SK-N-DZ (cell line): Measurements from ENCODE around the gene SERPINB6. TPM values are rescaled to one million over a fixed set of nuclear protein-coding genes. Genes with fewer than 3 reads are reported as not detected.
"Not testable (repeated sequence)": the region's sequence is repeated elsewhere in the genome, so short reads cannot be mapped to it uniquely, and the experiment has no call there.

Experiments
- DNase-seq: peaks from one replicate; pipeline ENCODE4 v3.0.0-alpha.2; 2015; ENCODE audit warnings: low spot score
- polyA plus RNA-seq, 2 experiments: library from polyadenylated mRNA; depleted of rRNA; stranded (reverse); fragments of >200 nt; gene quantifications; 2 replicates each; pipeline ENCODE4 v1.2.3, GENCODE V29; 2014

Gene SERPINB6
- 24.6 and 26.2 TPM in 2 replicates for polyA plus RNA-seq (2014; cell fraction: cytosol; rRNA removed)
- polyA plus RNA-seq (2014; cell fraction: nucleus; rRNA removed), result 22.0 and 25.7 TPM in 2 replicates

- DNase-seq, result peak; percentile 37
Observed at GRCh38 chr6:2971420-2972218, at the start of gene SERPINB6. TSS of gene SERPINB6 (minus strand) at chr6:2971567. CDS start at chr6:2959332, 12,235 bp downstream.

GRCh38 chr6:3019749-3020320, 48.5 kb upstream of the SERPINB6 start:
- no peak for DNase-seq

GRCh38 chr6:3019065-3019464, 47.7 kb upstream of the SERPINB6 start:
- DNase-seq, result no peak

GRCh38 chr6:3017304-3017703, 45.9 kb upstream of the SERPINB6 start:
- no peak for DNase-seq

- no peak for DNase-seq
Observed at GRCh38 chr6:3016473-3017280, 45.3 kb upstream of the SERPINB6 start.

- DNase-seq, result no peak
Observed at GRCh38 chr6:3015144-3015543, 43.8 kb upstream of the SERPINB6 start.

- no peak for DNase-seq
Observed at GRCh38 chr6:3014675-3015066, 43.3 kb upstream of the SERPINB6 start.

- DNase-seq, result no peak
Observed at GRCh38 chr6:3013901-3014674, 42.7 kb upstream of the SERPINB6 start.

- no peak for DNase-seq
Observed at GRCh38 chr6:3013486-3013885, 42.1 kb upstream of the SERPINB6 start.

- DNase-seq, result no peak
Observed at GRCh38 chr6:3011592-3011991, 40.2 kb upstream of the SERPINB6 start.

GRCh38 chr6:3011158-3011557, 39.8 kb upstream of the SERPINB6 start:
- no peak for DNase-seq

GRCh38 chr6:3009930-3010329, 38.6 kb upstream of the SERPINB6 start:
- no peak for DNase-seq

GRCh38 chr6:3008712-3009265, 37.4 kb upstream of the SERPINB6 start:
- not testable (repeated sequence) for DNase-seq

GRCh38 chr6:3007571-3007970, 36.2 kb upstream of the SERPINB6 start:
- DNase-seq, result no peak

- no peak for DNase-seq
Observed at GRCh38 chr6:3006476-3006875, 35.1 kb upstream of the SERPINB6 start.

GRCh38 chr6:3005874-3006273, 34.5 kb upstream of the SERPINB6 start:
- no peak for DNase-seq

GRCh38 chr6:3005077-3005476, 33.7 kb upstream of the SERPINB6 start:
- DNase-seq, result no peak

GRCh38 chr6:3003226-3003625, 31.9 kb upstream of the SERPINB6 start:
- not testable (repeated sequence) for DNase-seq

GRCh38 chr6:3001773-3002293, 30.5 kb upstream of the SERPINB6 start:
- peak; percentile 56 for DNase-seq

- no peak for DNase-seq
Observed at GRCh38 chr6:3001146-3001772, 29.9 kb upstream of the SERPINB6 start.
